Pancreas (tissue), 10 donors: Measurements from ENCODE around the gene TFAP2E. TPM values are rescaled to one million over a fixed set of nuclear protein-coding genes. Genes with fewer than 3 reads are reported as not detected.

ENCODE experiments used
- ATAC-seq, 4 donors: fragments of 200-7000 bp; cut with Tn5 transposase; one replicate each; pipeline versions ENCODE4 v1.8.0 to v1.9.1; 2020; ENCODE audit warnings: mild to moderate bottlenecking in 4 of 4, moderate library complexity in 4 of 4
- DNase-seq, 6 donors: peaks; one replicate each; pipeline ENCODE4 v3.0.0-alpha.2; 2020
- FAIRE-seq: peaks from 2 replicates; lab custom pipeline; 2012; peaks lifted over from hg19 to GRCh38; lab: Jason Lieb, UNC
- H3K27ac ChIP-seq, 4 donors: fragments of 200-600 bp; sonication (generic); 1 replicate in 3 of 4; 2 replicates in 1 of 4; pipeline versions ENCODE4 v1.5.0 to v1.8.0; 2020
- H3K27me3 ChIP-seq, 4 donors: fragments of 200-600 bp; one replicate each; pipeline ENCODE4 v1.8.0; 2021
- H3K36me3 ChIP-seq, 3 donors: fragments of 200-600 bp; sonication (generic) in 1 of 3; one replicate each; pipeline versions ENCODE4 v1.5.0 to v1.8.0; 2020 to 2021
- H3K4me1 ChIP-seq, 3 donors: fragments of 200-600 bp; one replicate each; pipeline ENCODE4 v1.8.0; 2021
- H3K4me3 ChIP-seq, 4 donors: fragments of 200-600 bp; sonication (generic) in 2 of 4; one replicate each; pipeline versions ENCODE4 v1.5.0 to v1.8.0; 2020 to 2021
- H3K9me3 ChIP-seq, 4 donors: fragments of 200-600 bp; one replicate each; pipeline ENCODE4 v1.8.0; 2021
- WGBS, 2 donors: extraction: QIAGEN DNeasy Blood & Tissue Kit; methylation state at CpG; one replicate each; pipeline ENCODE4 v1.1.7; 2013; 5-methylcytosine and 5-hydroxymethylcytosine counted together
- intact Hi-C, 3 donors: fragments of 100-400 bp; cut with DNase I; formaldehyde crosslinking; loops; one replicate each; pipeline versions ENCODE4 v1.11.1 to v1.14.2; 2022
- polyA plus RNA-seq, 2 donors: library from polyadenylated mRNA; stranded (reverse); fragments of 200-250 nt; gene quantifications; one replicate each; pipeline ENCODE4 v1.2.3, GENCODE V29; 2013
- total RNA-seq, 6 donors: library from RNA; stranded (reverse); fragmentation: NEBNext Ultra II Directional in 4 of 6; extraction: Animal tissue kit (Norgen Biotek cat#: 25700) in 4 of 6; gene quantifications; one replicate each; pipeline versions ENCODE4 v1.2.1 to v1.2.4, GENCODE V29; 2021 to 2023
- TF ChIP-seq, protein P1 (sequence below), 4 donors: fragments of 200-600 bp; sonication (generic) in 3 of 4; IDR thresholded peaks; one replicate each; pipeline versions ENCODE4 v1.5.0 to v1.8.0; 2021; ENCODE audit warnings: antibody characterized with exemption in 4 of 4
- donor health status: healthy with polysubstance abuse.
- donor health status: DM: no; HTN: no; CAD: no; lungs with moderate emphysema.
- donor health status: DM: no; HTN: no; CAD: no.
- donor health status: control.
- donor health status: control.
- donor health status: Bipolar disorder and iron deficiency.
- donor health status: DM: yes; HTN: yes; CAD: no.
- donor health status: DM: no; HTN: no; CAD: no.
- donor health status: DM: no; HTN: no; CAD: no.
- donor health status: DM: yes; HTN: yes; CAD: no.

The TFAP2E gene
- total and polyA plus RNA-seq, 8 donors, result 0.08 to 2.0 (median 0.25) TPM

DNA sequence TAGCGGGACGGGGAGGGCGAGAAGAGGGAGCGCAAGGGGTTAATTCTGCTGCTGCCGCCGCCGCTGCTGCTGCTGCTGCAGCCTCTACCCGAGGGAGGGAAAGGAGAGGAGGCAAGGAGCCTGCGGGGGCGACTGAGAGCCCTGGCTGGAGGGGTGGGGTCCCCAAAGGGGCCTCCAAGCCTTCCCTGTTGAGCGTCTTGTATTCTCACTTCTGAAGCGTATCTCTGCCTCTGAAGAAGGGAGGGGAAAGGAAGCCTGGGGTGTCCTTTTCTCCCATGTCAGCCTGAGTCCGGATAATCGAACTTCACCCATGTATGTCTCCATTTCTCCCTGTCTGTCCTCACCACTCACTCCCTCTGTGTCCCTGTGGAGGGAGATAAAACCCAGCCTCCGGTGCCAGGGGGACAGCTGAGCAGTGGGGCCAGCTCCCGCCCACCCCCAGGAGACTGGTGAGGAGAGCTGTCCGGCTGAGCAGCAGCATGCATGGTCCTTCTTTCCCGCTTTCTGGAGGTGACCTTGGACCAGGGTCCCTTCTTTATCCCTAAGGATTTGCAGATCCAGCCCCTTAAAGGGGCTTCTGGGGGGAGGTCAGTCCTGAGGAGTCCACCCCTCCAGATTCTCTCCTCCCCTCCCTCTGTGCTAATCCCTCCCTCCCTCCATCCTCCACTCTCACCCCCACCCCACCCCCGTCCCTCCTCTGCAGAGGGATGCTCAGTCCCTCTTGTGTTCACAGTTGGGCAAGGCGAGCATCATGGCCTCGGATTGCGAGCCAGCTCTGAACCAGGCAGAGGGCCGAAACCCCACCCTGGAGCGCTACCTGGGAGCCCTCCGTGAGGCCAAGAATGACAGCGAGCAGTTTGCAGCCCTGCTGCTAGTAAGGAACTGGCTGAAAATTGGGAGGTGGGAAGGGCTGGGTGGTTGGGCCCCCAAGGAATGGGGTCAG is 14.5 kb upstream of the TFAP2E start:
- WGBS, 2 donors, result 36% methylated on average over 26 of the region's 26 CpGs
- Histone ChIP-seq H3K4me1 (peaks cover 17 to 31% (median 26%) of the 10 kb centered on the region in 3 donors), H3K27me3 (no peaks in the 10 kb centered on the region), H3K9me3 (no peaks in the 10 kb centered on the region), H3K36me3 (no peaks in the 10 kb centered on the region), H3K27ac (no peak overlapping the region), H3K4me3 (peak overlapping the region; percentile 75 to 95 (median 86))
- DNase-seq, result peak in 1 of 6 donors; percentile 72
- intact Hi-C loops, result no loop called here
- ATAC-seq, result no peak
- no peak for FAIRE-seq
- TF ChIP-seq, protein P1, sequence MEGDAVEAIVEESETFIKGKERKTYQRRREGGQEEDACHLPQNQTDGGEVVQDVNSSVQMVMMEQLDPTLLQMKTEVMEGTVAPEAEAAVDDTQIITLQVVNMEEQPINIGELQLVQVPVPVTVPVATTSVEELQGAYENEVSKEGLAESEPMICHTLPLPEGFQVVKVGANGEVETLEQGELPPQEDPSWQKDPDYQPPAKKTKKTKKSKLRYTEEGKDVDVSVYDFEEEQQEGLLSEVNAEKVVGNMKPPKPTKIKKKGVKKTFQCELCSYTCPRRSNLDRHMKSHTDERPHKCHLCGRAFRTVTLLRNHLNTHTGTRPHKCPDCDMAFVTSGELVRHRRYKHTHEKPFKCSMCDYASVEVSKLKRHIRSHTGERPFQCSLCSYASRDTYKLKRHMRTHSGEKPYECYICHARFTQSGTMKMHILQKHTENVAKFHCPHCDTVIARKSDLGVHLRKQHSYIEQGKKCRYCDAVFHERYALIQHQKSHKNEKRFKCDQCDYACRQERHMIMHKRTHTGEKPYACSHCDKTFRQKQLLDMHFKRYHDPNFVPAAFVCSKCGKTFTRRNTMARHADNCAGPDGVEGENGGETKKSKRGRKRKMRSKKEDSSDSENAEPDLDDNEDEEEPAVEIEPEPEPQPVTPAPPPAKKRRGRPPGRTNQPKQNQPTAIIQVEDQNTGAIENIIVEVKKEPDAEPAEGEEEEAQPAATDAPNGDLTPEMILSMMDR (IDR thresholded peaks at IDR 0.05), result no peak

DNA sequence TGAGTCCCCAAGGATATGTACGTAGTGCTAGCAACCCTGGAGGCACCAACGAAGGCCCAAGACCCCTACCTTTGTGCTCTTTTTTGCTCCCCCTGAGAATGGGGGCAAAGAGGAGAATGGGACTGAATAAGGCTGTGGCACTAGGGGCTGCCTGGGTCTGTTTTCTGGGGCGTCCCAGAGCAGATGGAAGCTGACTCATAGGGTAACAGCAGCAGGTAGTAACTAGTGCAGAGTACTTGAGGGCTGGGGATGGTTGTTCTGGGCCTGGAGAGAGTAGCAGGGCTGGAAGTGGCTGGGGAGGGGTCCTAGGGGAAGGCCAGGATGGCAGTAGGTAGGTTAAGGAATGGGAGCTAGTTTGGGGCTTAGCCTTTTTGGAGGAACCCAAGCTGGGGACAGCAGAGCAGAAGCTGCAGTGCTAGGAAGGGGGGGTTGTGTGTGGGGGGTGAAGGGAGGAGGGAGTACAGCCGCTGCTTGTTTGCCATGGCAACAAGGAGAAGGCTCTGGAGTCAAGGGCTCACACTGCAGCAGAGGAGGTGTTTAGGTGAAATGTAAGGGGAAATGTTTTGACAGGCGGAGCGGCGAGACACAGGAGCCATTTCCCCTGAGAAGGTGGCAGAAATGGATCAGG is 13.7 kb upstream of the TFAP2E start:
- WGBS, 2 donors, result 81 to 84% methylated on average over 7 of the region's 7 CpGs
- no peak for DNase-seq
- TF ChIP-seq, protein P1 (IDR thresholded peaks at IDR 0.05), result no peak
- FAIRE-seq, result no peak
- H3K36me3 ChIP-seq, result no peaks in the 10 kb centered on the region
- peaks cover 12 to 23% (median 19%) of the 10 kb centered on the region in 3 donors for H3K4me1 ChIP-seq
- intact Hi-C loops, result no loop called here
- H3K4me3 ChIP-seq, result no peak overlapping the region
- ATAC-seq, result no peak
- no peaks in the 10 kb centered on the region for H3K9me3 ChIP-seq
- H3K27me3 ChIP-seq, result no peaks in the 10 kb centered on the region
- H3K27ac ChIP-seq, result no peak overlapping the region

DNA sequence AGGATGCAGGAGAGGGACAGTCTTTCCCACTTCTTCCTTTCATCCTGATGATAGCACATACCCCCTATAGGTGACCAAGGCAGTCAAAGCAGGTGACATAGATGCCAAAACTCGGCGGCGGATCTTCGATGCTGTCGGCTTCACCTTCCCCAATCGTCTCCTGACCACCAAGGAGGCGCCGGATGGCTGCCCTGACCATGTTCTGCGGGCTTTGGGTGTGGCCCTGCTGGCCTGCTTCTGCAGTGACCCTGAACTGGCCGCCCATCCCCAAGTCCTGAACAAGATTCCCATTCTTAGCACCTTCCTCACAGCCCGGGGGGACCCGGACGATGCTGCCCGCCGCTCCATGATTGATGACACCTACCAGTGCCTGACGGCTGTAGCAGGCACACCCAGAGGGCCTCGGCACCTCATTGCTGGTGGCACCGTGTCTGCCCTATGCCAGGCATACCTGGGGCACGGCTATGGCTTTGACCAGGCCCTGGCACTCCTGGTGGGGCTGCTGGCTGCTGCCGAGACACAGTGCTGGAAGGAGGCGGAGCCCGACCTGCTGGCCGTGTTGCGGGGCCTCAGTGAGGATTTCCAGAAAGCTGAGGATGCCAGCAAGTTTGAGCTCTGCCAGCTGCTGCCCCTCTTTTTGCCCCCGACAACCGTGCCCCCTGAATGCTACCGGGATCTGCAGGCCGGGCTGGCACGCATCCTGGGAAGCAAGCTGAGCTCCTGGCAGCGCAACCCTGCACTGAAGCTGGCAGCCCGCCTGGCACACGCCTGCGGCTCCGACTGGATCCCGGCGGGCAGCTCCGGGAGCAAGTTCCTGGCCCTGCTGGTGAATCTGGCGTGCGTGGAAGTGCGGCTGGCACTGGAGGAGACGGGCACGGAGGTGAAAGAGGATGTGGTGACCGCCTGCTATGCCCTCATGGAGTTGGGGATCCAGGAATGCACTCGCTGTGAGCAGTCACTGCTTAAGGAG is 12.6 kb upstream of the TFAP2E start:
- Histone ChIP-seq H3K9me3 (no peaks in the 10 kb centered on the region), H3K4me3 (no peak overlapping the region), H3K27ac (no peak overlapping the region), H3K36me3 (no peaks in the 10 kb centered on the region), H3K4me1 (peaks cover 4 to 12% (median 8%) of the 10 kb centered on the region in 3 donors), H3K27me3 (no peaks in the 10 kb centered on the region)
- TF ChIP-seq, protein P1 (IDR thresholded peaks at IDR 0.05), result no peak
- intact Hi-C loops, result loop anchor here in 2 of 3 donors (5.0 kb wide), 2 partner anchors 108 to 358 kb away; no protein-coding TSS in a partner anchor
- no peak for FAIRE-seq
- DNase-seq, result peak; percentile 71 to 95 (median 84)
- ATAC-seq, result peak in 2 of 4 donors; percentile 29 to 34
- WGBS, 2 donors, result 37 to 41% methylated on average over 44 of the region's 44 CpGs

DNA sequence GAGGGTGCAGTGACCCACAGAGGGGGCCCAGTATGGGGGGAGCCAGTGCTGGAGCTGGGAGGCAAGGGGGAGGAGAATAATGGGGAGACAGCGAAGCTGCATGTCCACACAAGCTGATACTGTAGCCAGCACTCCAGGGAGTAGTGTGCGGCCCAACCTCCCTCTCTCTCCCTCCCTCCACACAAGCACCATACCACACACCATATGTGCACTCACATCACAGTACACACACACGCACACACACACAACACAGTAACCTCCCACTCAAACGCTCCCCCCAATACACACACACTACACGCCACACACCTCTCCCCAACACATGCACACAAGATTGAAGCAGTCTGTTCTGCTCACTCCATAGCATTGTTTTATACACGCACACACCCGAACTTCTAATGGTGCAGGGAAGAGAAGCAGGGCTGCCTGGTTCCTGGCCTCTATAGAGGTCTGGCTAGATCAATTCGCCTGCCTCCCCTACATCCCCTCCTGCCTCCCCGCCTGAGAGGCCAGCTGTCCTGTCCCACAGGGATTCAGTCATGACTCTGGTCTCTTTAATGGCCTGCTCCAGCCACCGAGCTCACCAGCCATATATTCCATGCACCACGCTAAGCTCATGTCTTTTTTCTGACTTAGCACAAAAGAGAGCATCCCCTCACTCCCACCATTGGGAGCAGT is 11.7 kb upstream of the TFAP2E start:
- peaks cover 0 to 7% (median 0%) of the 10 kb centered on the region in 3 donors for H3K4me1 ChIP-seq
- no peak overlapping the region for H3K4me3 ChIP-seq

More for the DNA sequence above, 11.7 kb upstream of the TFAP2E start:
- no peak for FAIRE-seq
- no peaks in the 10 kb centered on the region for H3K9me3 ChIP-seq
- no peak for ATAC-seq
- intact Hi-C loops, result loop anchor here in 2 of 3 donors (5.0 kb wide), 2 partner anchors 109 to 359 kb away; no protein-coding TSS in a partner anchor
- no peak for DNase-seq
- H3K36me3 ChIP-seq, result no peaks in the 10 kb centered on the region
- no peaks in the 10 kb centered on the region for H3K27me3 ChIP-seq
- H3K27ac ChIP-seq, result no peak overlapping the region
- TF ChIP-seq, protein P1 (IDR thresholded peaks at IDR 0.05), result no peak
- 92 to 93% methylated on average over 11 of the region's 11 CpGs for WGBS, 2 donors
